Loucy (cell line): ENCODE measurements around the gene CDK9.
"Not testable (repeated sequence)": the region's sequence is repeated elsewhere in the genome, so short reads cannot be mapped to it uniquely, and the experiment has no call there.

Source experiments
- H2AFZ ChIP-seq: fragments of 200-600 bp; sonication (generic); 2 replicates; pipeline ENCODE4 v1.6.0; 2016; ENCODE audit warnings: antibody characterized with exemption, mild to moderate bottlenecking, low read length, moderate library complexity
- H3F3A ChIP-seq: fragments of 200-600 bp; 2 replicates; pipeline ENCODE4 v1.6.0; 2016; ENCODE audit warnings: antibody characterized with exemption, low read depth, mild to moderate bottlenecking
- H3K27me3 ChIP-seq: fragments of 200-600 bp; sonication (generic); 2 replicates; pipeline ENCODE4 v1.6.1; 2014; ENCODE audit warnings: low read length, mild to moderate bottlenecking; ENCODE audit not compliant: insufficient read depth, poor library complexity, severe bottlenecking
- H3K36me3 ChIP-seq: fragments of 200-600 bp; sonication (generic); 2 replicates; pipeline ENCODE4 v1.6.1; 2016; ENCODE audit warnings: low read length; ENCODE audit not compliant: insufficient read depth
- H3K4me1 ChIP-seq: fragments of 200-600 bp; sonication (generic); 2 replicates; pipeline ENCODE4 v1.5.1; 2014; ENCODE audit warnings: low read length, mild to moderate bottlenecking; ENCODE audit not compliant: insufficient read depth, poor library complexity, severe bottlenecking
- H3K4me2 ChIP-seq: fragments of 200-600 bp; sonication (generic); 2 replicates; pipeline ENCODE4 v1.6.0; 2014; ENCODE audit warnings: antibody characterized with exemption, low read length, low read depth, mild to moderate bottlenecking; ENCODE audit not compliant: poor library complexity, severe bottlenecking
- H3K4me3 ChIP-seq: fragments of 200-600 bp; sonication (generic); 2 replicates; pipeline ENCODE4 v1.5.1; 2014; ENCODE audit warnings: low read length, mild to moderate bottlenecking, mixed read lengths; ENCODE audit not compliant: poor library complexity, severe bottlenecking
- H3K79me2 ChIP-seq: fragments of 200-600 bp; sonication (generic); 2 replicates; pipeline ENCODE4 v1.6.1; 2014; ENCODE audit warnings: low read length; ENCODE audit not compliant: insufficient read depth
- H3K9ac ChIP-seq: fragments of 200-600 bp; sonication (generic); 2 replicates; pipeline ENCODE4 v1.6.0; 2014; ENCODE audit warnings: mild to moderate bottlenecking, low read depth, low read length, moderate library complexity; ENCODE audit not compliant: poor library complexity, severe bottlenecking
- H3K9me2 ChIP-seq: fragments of 200-600 bp; sonication (generic); replicated peaks from 2 replicates; pipeline ENCODE4 v1.6.1; 2016; ENCODE audit warnings: low read depth, low read length, mixed read lengths
- H3K9me3 ChIP-seq: fragments of 200-600 bp; sonication (generic); 2 replicates; pipeline ENCODE4 v1.6.1; 2014; ENCODE audit warnings: mild to moderate bottlenecking, antibody characterized with exemption, low read length, low read depth; ENCODE audit not compliant: insufficient read depth
- H4K20me1 ChIP-seq: fragments of 200-600 bp; sonication (generic); 2 replicates; pipeline ENCODE4 v1.6.0; 2014; ENCODE audit warnings: antibody characterized with exemption, low read length, mild to moderate bottlenecking; ENCODE audit not compliant: insufficient read depth, poor library complexity, severe bottlenecking
- EZH2phosphoT487 ChIP-seq: fragments of 200-600 bp; IDR thresholded peaks from 2 replicates; pipeline ENCODE4 v1.6.1; 2018; ENCODE audit warnings: antibody characterized with exemption, mild to moderate bottlenecking, moderate library complexity, borderline replicate concordance
- TF ChIP-seq, protein P1 (sequence below): fragments of 200-600 bp; sonication (generic); conservative IDR thresholded peaks from 2 replicates; pipeline ENCODE4 v1.5.1; 2014; ENCODE audit warnings: mild to moderate bottlenecking, antibody characterized with exemption, low read length

CDK9 gene

GRCh38 chr9:127833555-127833954 lies 47.7 kb downstream of the CDK9 start:
- Histone ChIP-seq H3K79me2 (no peaks in the 10 kb centered on the region), H3K9me3 (no peaks in the 10 kb centered on the region), H3K9me2 (no peaks in the 10 kb centered on the region), H3K4me1 (peaks cover 11% of the 10 kb centered on the region), H3K4me3 (no peak overlapping the region), H3K27me3 (no peaks in the 10 kb centered on the region), H3K4me2 (no peak overlapping the region), H4K20me1 (no peaks in the 10 kb centered on the region), H3F3A (no peaks in the 10 kb centered on the region), H2AFZ (no peak overlapping the region), H3K36me3 (no peaks in the 10 kb centered on the region), H3K9ac (no peak overlapping the region)
- no peak for TF ChIP-seq EZH2phosphoT487
- TF ChIP-seq, protein P1, sequence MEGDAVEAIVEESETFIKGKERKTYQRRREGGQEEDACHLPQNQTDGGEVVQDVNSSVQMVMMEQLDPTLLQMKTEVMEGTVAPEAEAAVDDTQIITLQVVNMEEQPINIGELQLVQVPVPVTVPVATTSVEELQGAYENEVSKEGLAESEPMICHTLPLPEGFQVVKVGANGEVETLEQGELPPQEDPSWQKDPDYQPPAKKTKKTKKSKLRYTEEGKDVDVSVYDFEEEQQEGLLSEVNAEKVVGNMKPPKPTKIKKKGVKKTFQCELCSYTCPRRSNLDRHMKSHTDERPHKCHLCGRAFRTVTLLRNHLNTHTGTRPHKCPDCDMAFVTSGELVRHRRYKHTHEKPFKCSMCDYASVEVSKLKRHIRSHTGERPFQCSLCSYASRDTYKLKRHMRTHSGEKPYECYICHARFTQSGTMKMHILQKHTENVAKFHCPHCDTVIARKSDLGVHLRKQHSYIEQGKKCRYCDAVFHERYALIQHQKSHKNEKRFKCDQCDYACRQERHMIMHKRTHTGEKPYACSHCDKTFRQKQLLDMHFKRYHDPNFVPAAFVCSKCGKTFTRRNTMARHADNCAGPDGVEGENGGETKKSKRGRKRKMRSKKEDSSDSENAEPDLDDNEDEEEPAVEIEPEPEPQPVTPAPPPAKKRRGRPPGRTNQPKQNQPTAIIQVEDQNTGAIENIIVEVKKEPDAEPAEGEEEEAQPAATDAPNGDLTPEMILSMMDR: no peak

- TF ChIP-seq, protein P1: no peak
- TF ChIP-seq EZH2phosphoT487: no peak
- Histone ChIP-seq H2AFZ (no peak overlapping the region), H4K20me1 (no peaks in the 10 kb centered on the region), H3F3A (no peaks in the 10 kb centered on the region), H3K4me2 (no peak overlapping the region), H3K9ac (no peak overlapping the region), H3K4me1 (peaks cover 11% of the 10 kb centered on the region), H3K27me3 (no peaks in the 10 kb centered on the region), H3K9me3 (no peaks in the 10 kb centered on the region), H3K4me3 (no peak overlapping the region), H3K36me3 (no peaks in the 10 kb centered on the region), H3K9me2 (no peaks in the 10 kb centered on the region), H3K79me2 (no peaks in the 10 kb centered on the region)
Measured at GRCh38 chr9:127835991-127836516, 50.2 kb downstream of the CDK9 start.

- H2AFZ ChIP-seq, H4K20me1 ChIP-seq, H3K9me2 ChIP-seq, H3K4me3 ChIP-seq, H3K79me2 ChIP-seq, H3F3A ChIP-seq, H3K4me2 ChIP-seq, H3K9ac ChIP-seq, H3K27me3 ChIP-seq, H3K36me3 ChIP-seq, H3K9me3 ChIP-seq: not testable (repeated sequence)
- peaks cover 11% of the 10 kb centered on the region for H3K4me1 ChIP-seq
Measured at GRCh38 chr9:127836561-127836960, 50.7 kb downstream of the CDK9 start.

DNA sequence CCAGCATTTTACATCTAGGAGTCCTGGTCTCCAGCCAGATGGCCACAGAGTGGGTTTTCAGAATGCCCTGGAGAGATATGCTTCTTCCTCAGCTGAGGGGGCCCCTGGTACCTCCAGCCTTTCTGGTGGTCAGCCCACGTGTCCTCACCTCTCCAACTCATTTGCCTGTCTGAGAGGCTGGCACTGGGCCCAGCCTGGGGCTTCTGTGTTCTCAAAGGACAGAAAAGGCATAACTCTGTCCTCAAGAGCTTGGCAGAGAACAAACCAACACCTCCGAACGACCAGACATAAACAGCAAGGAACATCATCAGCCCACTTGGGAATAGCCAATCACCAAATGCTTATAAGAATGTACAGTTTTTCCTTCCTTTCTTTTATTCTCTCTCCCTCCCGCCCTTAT lies 51.5 kb downstream of the CDK9 start:
- no peak overlapping the region for H3K4me2 ChIP-seq
- no peak overlapping the region for H2AFZ ChIP-seq
- H4K20me1 ChIP-seq: no peaks in the 10 kb centered on the region
- no peaks in the 10 kb centered on the region for H3K79me2 ChIP-seq
- no peaks in the 10 kb centered on the region for H3K9me2 ChIP-seq
- no peaks in the 10 kb centered on the region for H3F3A ChIP-seq
- no peaks in the 10 kb centered on the region for H3K36me3 ChIP-seq
- no peak for TF ChIP-seq EZH2phosphoT487
- TF ChIP-seq, protein P1: no peak
- H3K27me3 ChIP-seq: no peaks in the 10 kb centered on the region
- no peak overlapping the region for H3K4me3 ChIP-seq
- peaks cover 11% of the 10 kb centered on the region for H3K4me1 ChIP-seq
- no peak overlapping the region for H3K9ac ChIP-seq
- no peaks in the 10 kb centered on the region for H3K9me3 ChIP-seq
